ENCODE data around the gene VPS26B.

GRCh38 chr11:134223836-134224709 is at the start of gene VPS26B, which contains the start of gene NCAPD3:
- TF ChIP-seq CTCF (IDR thresholded peaks at IDR 0.05; ENCODE audit: borderline replicate concordance, extremely low read depth, low read length, poor library complexity, severe bottlenecking), result peak; percentile 15
- no peak for TF ChIP-seq EZH2 (IDR thresholded peaks at IDR 0.05; ENCODE audit: borderline replicate concordance, low read depth, low read length, severe bottlenecking)
